22Rv1 (cell line): ENCODE measurements around the gene PEX1.

ENCODE experiments used
- H3K27ac ChIP-seq: fragments of 450-650 bp; 2 replicates; pipeline ENCODE4 v1.5.1; 2017
- ZFX ChIP-seq: fragments of 450-650 bp; IDR thresholded peaks from 2 replicates; pipeline ENCODE4 v1.6.1; 2017; ENCODE audit warnings: antibody characterized with exemption, borderline replicate concordance
- TF ChIP-seq, protein P1 (sequence below): fragments of 450-650 bp; IDR thresholded peaks from 2 replicates; pipeline ENCODE4 v1.5.1; 2017; ENCODE audit warnings: mild to moderate bottlenecking

The PEX1 gene

DNA sequence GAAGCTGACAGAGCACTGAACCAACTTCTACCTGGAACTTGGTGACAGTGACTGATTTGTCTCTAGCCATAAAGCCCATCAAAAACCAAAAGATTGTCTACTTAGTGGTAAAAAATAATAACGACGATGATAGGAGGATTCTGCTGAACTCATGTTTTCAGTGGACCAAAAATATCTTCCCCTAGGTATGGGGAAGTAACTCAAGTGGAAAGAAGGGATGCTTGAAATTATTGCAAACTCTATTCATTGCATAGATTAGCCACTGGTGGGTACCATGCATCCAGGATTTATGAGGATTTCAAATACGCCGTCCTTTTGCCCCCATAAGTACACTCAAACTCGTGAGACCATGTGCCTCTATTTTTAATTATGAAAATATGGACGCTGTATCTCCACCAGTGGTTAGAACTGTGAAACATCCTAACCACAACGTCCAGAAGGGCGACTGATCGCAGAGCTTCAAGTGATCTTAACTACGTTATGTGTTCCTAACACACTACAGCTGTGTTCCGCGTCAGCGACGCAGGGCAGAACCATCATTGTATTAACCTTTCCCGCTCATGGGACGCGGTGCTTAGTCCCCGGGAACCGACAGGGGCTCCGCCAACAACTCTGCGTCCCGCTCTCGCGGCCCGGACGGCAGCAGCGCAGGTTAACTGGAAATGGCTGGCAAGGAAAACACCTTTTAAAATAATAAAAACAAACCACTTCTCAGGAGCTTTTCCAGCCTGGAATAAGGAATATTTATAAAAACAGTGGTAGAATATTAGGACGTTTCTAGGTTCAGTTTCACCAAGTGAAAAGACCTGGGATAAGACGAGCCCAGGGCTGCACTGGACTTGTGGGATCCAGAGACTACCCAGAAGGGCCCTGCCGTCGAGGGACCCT is 776 bp downstream of the PEX1 start:
- TF ChIP-seq, protein P1, sequence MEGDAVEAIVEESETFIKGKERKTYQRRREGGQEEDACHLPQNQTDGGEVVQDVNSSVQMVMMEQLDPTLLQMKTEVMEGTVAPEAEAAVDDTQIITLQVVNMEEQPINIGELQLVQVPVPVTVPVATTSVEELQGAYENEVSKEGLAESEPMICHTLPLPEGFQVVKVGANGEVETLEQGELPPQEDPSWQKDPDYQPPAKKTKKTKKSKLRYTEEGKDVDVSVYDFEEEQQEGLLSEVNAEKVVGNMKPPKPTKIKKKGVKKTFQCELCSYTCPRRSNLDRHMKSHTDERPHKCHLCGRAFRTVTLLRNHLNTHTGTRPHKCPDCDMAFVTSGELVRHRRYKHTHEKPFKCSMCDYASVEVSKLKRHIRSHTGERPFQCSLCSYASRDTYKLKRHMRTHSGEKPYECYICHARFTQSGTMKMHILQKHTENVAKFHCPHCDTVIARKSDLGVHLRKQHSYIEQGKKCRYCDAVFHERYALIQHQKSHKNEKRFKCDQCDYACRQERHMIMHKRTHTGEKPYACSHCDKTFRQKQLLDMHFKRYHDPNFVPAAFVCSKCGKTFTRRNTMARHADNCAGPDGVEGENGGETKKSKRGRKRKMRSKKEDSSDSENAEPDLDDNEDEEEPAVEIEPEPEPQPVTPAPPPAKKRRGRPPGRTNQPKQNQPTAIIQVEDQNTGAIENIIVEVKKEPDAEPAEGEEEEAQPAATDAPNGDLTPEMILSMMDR, result no peak
- TF ChIP-seq ZFX, result no peak
- H3K27ac ChIP-seq, result peak overlapping the region; percentile 79

DNA sequence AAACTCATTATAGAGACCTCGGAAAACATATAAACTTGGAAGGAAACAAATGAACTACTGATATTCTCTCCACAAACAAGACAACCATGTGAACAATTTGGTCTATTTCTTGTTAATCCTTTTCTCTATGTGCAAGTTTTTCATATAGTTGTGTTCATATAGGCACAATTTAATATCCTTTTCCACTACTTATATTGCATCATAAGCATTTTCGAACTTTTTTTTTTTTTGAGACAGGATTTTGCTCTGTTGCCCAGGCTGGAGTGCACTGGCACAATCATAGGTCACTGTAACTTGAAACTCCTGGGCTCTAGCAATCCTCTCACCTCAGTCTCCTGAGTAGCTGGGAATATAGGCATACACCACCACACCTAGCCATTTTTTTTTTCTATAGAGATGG is 5.2 kb downstream of the PEX1 start:
- no peak overlapping the region for H3K27ac ChIP-seq
- no peak for TF ChIP-seq ZFX
- TF ChIP-seq, protein P1, result no peak

DNA sequence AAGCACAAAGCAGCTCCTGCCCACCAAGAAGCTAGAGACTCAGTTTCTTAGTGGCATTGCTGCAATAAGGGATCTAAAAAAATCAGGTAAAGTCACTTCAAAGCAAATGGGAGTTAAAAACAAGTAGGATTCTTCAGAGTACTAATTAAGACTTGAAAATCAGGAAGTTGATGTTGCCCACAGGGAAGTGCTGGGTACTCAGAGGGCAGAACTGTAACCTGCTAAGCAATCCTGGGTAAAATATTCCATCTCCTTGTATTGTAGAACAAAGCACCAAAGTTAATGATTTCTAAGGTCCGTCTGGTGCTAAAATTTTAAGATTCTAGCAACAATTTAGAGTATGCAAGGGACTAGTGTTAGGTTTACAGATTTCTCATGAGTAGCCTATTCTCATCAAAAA is 8.3 kb downstream of the PEX1 start:
- TF ChIP-seq, protein P1, result no peak
- TF ChIP-seq ZFX, result no peak
- H3K27ac ChIP-seq, result no peak overlapping the region

DNA sequence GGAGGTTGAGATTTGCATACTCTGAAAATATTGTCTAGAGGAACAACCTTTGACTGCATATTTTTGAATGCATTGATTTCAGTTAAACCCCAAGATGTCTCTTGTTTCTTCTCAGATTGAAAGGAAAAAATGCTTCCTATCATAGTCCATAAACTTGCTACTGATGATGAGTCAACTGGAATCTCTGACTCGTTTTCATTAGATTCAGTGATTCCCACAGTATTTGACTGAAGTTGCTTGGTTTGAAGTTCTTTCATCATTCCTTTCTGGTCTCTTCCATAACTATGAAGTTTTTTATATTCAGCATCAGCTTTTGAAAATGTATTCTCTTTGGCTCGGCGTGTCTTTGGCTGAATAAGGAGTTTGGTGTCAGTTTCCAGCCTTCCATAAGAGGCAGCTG is 10.7 kb downstream of the PEX1 start:
- TF ChIP-seq, protein P1, result no peak
- no peak for TF ChIP-seq ZFX
- no peak overlapping the region for H3K27ac ChIP-seq

DNA sequence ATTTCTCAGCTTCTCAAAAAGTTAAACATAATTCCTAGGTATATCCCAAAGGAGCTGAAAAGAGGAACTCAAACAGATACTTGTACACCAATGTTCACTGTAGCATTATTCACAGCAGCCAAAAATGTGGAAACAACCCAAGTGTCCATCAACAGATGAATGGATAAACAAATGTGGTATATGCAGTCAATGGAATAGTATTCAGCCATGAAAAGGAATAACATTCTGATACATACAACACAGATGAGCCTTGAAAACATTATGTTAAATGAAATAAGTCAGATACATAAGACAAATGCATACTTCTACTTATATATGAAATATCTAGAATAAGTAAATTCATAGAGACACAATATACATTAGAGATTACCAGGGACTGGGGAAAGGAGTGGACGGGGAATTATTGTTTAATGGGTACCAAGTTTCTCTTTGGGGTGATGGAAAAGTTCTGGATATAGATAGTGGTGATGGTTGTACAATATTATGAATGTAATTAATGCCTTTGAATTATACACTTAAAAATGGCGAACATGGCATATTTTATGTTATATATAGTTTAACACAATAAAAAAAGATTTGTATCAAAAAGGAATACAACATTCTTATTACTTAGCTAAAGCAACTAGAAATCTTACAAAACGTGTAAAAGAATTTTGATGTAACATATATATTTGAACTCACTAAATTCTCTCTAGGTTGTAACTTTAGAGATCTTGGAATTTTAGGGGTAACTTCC is 15.0 kb downstream of the PEX1 start:
- no peak overlapping the region for H3K27ac ChIP-seq
- TF ChIP-seq, protein P1, result no peak
- TF ChIP-seq ZFX, result no peak

DNA sequence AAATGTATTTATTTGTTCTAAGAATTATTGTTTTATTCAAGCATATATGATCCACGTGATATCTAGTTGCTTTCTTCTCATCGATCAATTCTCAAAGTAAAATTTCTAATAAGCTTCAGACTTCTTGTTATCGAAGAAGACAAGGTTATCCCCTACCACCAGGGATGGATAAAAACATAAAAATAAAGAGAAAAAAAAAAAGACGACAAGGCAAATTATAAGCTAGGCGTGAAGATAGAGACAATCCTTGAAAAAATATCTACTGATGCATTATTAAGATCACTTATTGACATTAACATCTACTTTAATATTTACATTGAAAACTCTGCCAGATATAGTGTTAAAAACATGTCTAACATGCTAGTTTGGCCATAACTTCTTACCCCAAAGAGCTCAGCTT is 19.4 kb downstream of the PEX1 start:
- no peak overlapping the region for H3K27ac ChIP-seq
- TF ChIP-seq, protein P1, result no peak
- no peak for TF ChIP-seq ZFX

DNA sequence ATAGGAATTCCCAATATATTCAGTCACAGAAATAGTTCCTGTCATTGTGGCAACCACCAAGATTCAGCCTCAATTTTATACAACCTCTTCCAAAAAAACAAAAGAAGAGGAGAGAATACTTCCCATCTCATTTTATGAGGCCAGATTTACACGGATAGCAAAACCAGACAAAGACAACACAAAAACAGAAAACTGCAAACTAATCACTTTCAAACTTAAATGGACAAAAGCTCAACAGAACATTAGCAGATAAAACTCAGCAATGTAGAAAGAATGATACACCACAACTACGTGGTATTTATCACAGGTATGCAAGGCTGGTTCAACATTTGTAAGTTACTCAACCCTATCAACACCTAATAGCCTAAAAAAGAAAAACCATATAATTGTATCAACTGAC is 22.0 kb downstream of the PEX1 start:
- no peak overlapping the region for H3K27ac ChIP-seq
- TF ChIP-seq, protein P1, result no peak
- no peak for TF ChIP-seq ZFX
